H9 (cell line): ENCODE results near the gene CNNM4. TPM values are rescaled to one million over a fixed set of nuclear protein-coding genes. Genes with fewer than 3 reads are reported as not detected.

ENCODE experiments used
- DNase-seq: peaks from one replicate; pipeline ENCODE4 v3.0.0-alpha.2; 2017
- H2AFZ ChIP-seq: one replicate; pipeline ENCODE4 v1.6.1; 2013; ENCODE audit warnings: mild to moderate bottlenecking, low read length, control low read depth, moderate library complexity
- H2AK5ac ChIP-seq: 2 replicates; pipeline ENCODE4 v1.6.1; 2013; ENCODE audit warnings: low read length, control low read depth, mixed read lengths; ENCODE audit not compliant: insufficient read length
- H2BK120ac ChIP-seq: one replicate; pipeline ENCODE4 v1.6.1; 2013; ENCODE audit warnings: low read depth, mild to moderate bottlenecking, low read length, control low read depth, inconsistent platforms; ENCODE audit not compliant: poor library complexity, severe bottlenecking
- H2BK12ac ChIP-seq: 2 replicates; pipeline ENCODE4 v1.6.1; 2013; ENCODE audit warnings: low read length, control low read depth, mixed read lengths, low read depth; ENCODE audit not compliant: insufficient read length
- H2BK15ac ChIP-seq: 2 replicates; pipeline ENCODE4 v1.6.1; 2013; ENCODE audit warnings: low read depth, low read length, control low read depth
- H2BK20ac ChIP-seq: one replicate; pipeline ENCODE4 v1.6.1; 2013; ENCODE audit warnings: low read depth, mild to moderate bottlenecking, low read length, control low read depth, inconsistent platforms; ENCODE audit not compliant: poor library complexity, severe bottlenecking
- H2BK5ac ChIP-seq: 2 replicates; pipeline ENCODE4 v1.6.1; 2013; ENCODE audit warnings: low read length, control low read depth, mixed read lengths; ENCODE audit not compliant: insufficient read length
- H3K14ac ChIP-seq: 2 replicates; pipeline ENCODE4 v1.6.1; 2013; ENCODE audit warnings: low read length, control low read depth; ENCODE audit not compliant: insufficient read depth
- H3K18ac ChIP-seq: 2 replicates; pipeline ENCODE4 v1.6.1; 2013; ENCODE audit warnings: low read depth, mild to moderate bottlenecking, mixed read lengths, low read length, control low read depth; ENCODE audit not compliant: insufficient read length
- H3K23ac ChIP-seq: 2 replicates; pipeline ENCODE4 v1.6.1; 2013; ENCODE audit warnings: low read length, control low read depth, mixed read lengths, low read depth; ENCODE audit not compliant: insufficient read length
- H3K23me2 ChIP-seq: 2 replicates; pipeline ENCODE4 v1.6.1; 2013; ENCODE audit warnings: low read depth, mild to moderate bottlenecking, mixed read lengths, low read length, control low read depth; ENCODE audit not compliant: insufficient read length, poor library complexity, severe bottlenecking
- H3K27ac ChIP-seq: 2 replicates; pipeline ENCODE4 v1.5.1; 2013; ENCODE audit warnings: low read length, control low read depth, mixed read lengths, low read depth; ENCODE audit not compliant: insufficient read length
- H3K27me3 ChIP-seq: 2 replicates; pipeline ENCODE4 v1.6.1; 2013; ENCODE audit warnings: low read length, control low read depth, inconsistent platforms; ENCODE audit not compliant: insufficient read depth
- H3K4ac ChIP-seq: 2 replicates; pipeline ENCODE4 v1.6.1; 2013; ENCODE audit warnings: low read depth, mild to moderate bottlenecking, control low read depth, inconsistent platforms, low read length, moderate library complexity
- H3K4me1 ChIP-seq: 2 replicates; pipeline ENCODE4 v1.6.1; 2013; ENCODE audit warnings: low read length, control low read depth, inconsistent platforms; ENCODE audit not compliant: insufficient read depth
- H3K4me2 ChIP-seq: 2 replicates; pipeline ENCODE4 v1.6.1; 2013; ENCODE audit warnings: low read length, control low read depth, mixed read lengths; ENCODE audit not compliant: insufficient read length, insufficient read depth
- H3K56ac ChIP-seq: 2 replicates; pipeline ENCODE4 v1.6.1; 2013; ENCODE audit warnings: low read depth, mild to moderate bottlenecking, mixed read lengths, low read length, control low read depth; ENCODE audit not compliant: insufficient read length
- H3K79me1 ChIP-seq: 2 replicates; pipeline ENCODE4 v1.6.1; 2013; ENCODE audit warnings: low read depth, mild to moderate bottlenecking, moderate library complexity, low read length, control low read depth, inconsistent platforms; ENCODE audit not compliant: insufficient read depth, poor library complexity, severe bottlenecking
- H3K79me2 ChIP-seq: 2 replicates; pipeline ENCODE4 v1.6.1; 2013; ENCODE audit warnings: low read length, control low read depth, inconsistent platforms; ENCODE audit not compliant: insufficient read depth
- H3K9ac ChIP-seq: 2 replicates; pipeline ENCODE4 v1.6.1; 2013; ENCODE audit warnings: low read length, control low read depth, mixed read lengths; ENCODE audit not compliant: insufficient read length; ENCODE audit errors: extremely low read depth
- H3K9me3 ChIP-seq: one replicate; pipeline ENCODE4 v1.6.1; 2013; ENCODE audit warnings: low read depth, low read length, inconsistent platforms; ENCODE audit not compliant: control insufficient read depth
- H3T11ph ChIP-seq: one replicate; pipeline ENCODE4 v1.6.1; 2013; ENCODE audit warnings: mild to moderate bottlenecking, low read length, control low read depth, inconsistent platforms
- H4K20me1 ChIP-seq: one replicate; pipeline ENCODE4 v1.6.1; 2013; ENCODE audit not compliant: control insufficient read depth, insufficient read length, insufficient read depth
- H4K5ac ChIP-seq: 2 replicates; pipeline ENCODE4 v1.6.1; 2013; ENCODE audit warnings: low read depth, mild to moderate bottlenecking, mixed read lengths, low read length, control low read depth; ENCODE audit not compliant: insufficient read length
- H4K8ac ChIP-seq: replicated peaks from 2 replicates; pipeline ENCODE4 v1.6.1; 2013; ENCODE audit warnings: low read length, control low read depth, mixed read lengths, low read depth; ENCODE audit not compliant: insufficient read length
- H4K91ac ChIP-seq: 2 replicates; pipeline ENCODE4 v1.6.1; 2013; ENCODE audit warnings: low read depth, mild to moderate bottlenecking, moderate library complexity, mixed read lengths, low read length, control low read depth; ENCODE audit not compliant: insufficient read length
- H3K27ac Mint-ChIP-seq, 3 experiments: 2 replicates in 2 of 3; 3 replicates in 1 of 3; pipeline ENCODE4 v1.8.0; 2020 to 2021; ENCODE audit warnings: mixed read lengths in 3 of 3, mild to moderate bottlenecking in 1 of 3, moderate library complexity in 1 of 3
- H3K27me3 Mint-ChIP-seq: 2 replicates; pipeline ENCODE4 v1.8.0; 2021; ENCODE audit warnings: low read depth, mild to moderate bottlenecking, moderate library complexity, mixed read lengths
- H3K36me3 Mint-ChIP-seq, 3 experiments: 2 replicates in 2 of 3; 3 replicates in 1 of 3; pipeline ENCODE4 v1.8.0; 2020 to 2021; ENCODE audit warnings: low read depth in 3 of 3, mixed read lengths in 3 of 3; ENCODE audit not compliant: insufficient read depth in 1 of 3
- H3K4me1 Mint-ChIP-seq, 2 experiments: 2 replicates each; pipeline ENCODE4 v1.8.0; 2020; ENCODE audit warnings: mixed read lengths in 2 of 2
- H3K4me3 Mint-ChIP-seq, 2 experiments: 2 replicates in 1 of 2; 3 replicates in 1 of 2; pipeline ENCODE4 v1.8.0; 2020 to 2021; ENCODE audit warnings: mild to moderate bottlenecking in 2 of 2, mixed read lengths in 2 of 2, moderate library complexity in 1 of 2
- H3K9me3 Mint-ChIP-seq, 2 experiments: 2 replicates in 1 of 2; 3 replicates in 1 of 2; pipeline ENCODE4 v1.8.0; 2020; ENCODE audit warnings: mild to moderate bottlenecking in 2 of 2, mixed read lengths in 2 of 2, moderate library complexity in 1 of 2
- CTCF ChIP-seq: fragments of 200-600 bp; sonication (generic); conservative IDR thresholded peaks from 3 replicates; pipeline ENCODE4 v1.8.0; 2021; ENCODE audit warnings: antibody characterized with exemption, mild to moderate bottlenecking
- WGBS: extraction: QIAGEN DNeasy Blood & Tissue Kit; methylation state at CpG from one replicate; pipeline ENCODE4 v1.1.7; 2013; ENCODE audit warnings: missing lambda C conversion rate, low lambda C conversion rate, mixed read lengths; ENCODE audit not compliant: insufficient read length; ENCODE audit errors: extremely low coverage; 5-methylcytosine and 5-hydroxymethylcytosine counted together
- total RNA-seq: library from RNA; stranded (reverse); gene quantifications from 2 replicates; pipeline ENCODE4 v1.2.1, GENCODE V29; 2021

CNNM4 gene
- total RNA-seq, 1 experiment from 2014 or later = 8.5 TPM

GRCh38 chr2:96739076-96739632 lies 21.5 kb upstream of the CNNM4 start:
- Histone ChIP-seq H3K23me2 (peaks cover 6% of the 10 kb centered on the region), H2BK120ac (no peak overlapping the region), H3K14ac (no peak overlapping the region), H3K9ac (peak overlapping the region; percentile 40), H3K4ac (no peak overlapping the region), H3K56ac (no peak overlapping the region), H4K91ac (no peak overlapping the region), H3K27me3 (no peaks in the 10 kb centered on the region), H2AFZ (no peak overlapping the region), H2BK15ac (no peak overlapping the region), H4K5ac (no peak overlapping the region), H2AK5ac (no peak overlapping the region), H2BK20ac (no peak overlapping the region), H2BK12ac (no peak overlapping the region), H3K79me1 (no peaks in the 10 kb centered on the region), H3K4me1 (no peaks in the 10 kb centered on the region; the same call in 1 of the 2 replicates), H3K23ac (no peak overlapping the region), H3T11ph (no peak overlapping the region), H3K4me2 (peak overlapping the region; percentile 88), H4K20me1 (no peaks in the 10 kb centered on the region), H3K27ac (no peak overlapping the region), H2BK5ac (no peak overlapping the region), H3K18ac (no peak overlapping the region), H3K9me3 (no peaks in the 10 kb centered on the region), H4K8ac (no peak overlapping the region), H3K79me2 (peaks cover 6% of the 10 kb centered on the region; the same call in 1 of the 2 replicates)
- Mint-ChIP-seq H3K4me1 (peaks cover 10 to 11% of the 10 kb centered on the region in 2 experiments), H3K27ac (peak overlapping the region; percentile 74 to 99 (median 95); a peak in 6 of 7 replicates), H3K4me3 (peak overlapping the region; percentile 97 to 99), H3K27me3 (no peaks in the 10 kb centered on the region), H3K36me3 (peaks cover 9 to 39% (median 32%) of the 10 kb centered on the region in 3 experiments; a peak in 6 of 7 replicates), H3K9me3 (no peaks in the 10 kb centered on the region)
- WGBS = no CpG with 5 or more reads among the region's 4 CpGs
- TF ChIP-seq CTCF = no peak
- DNase-seq = no peak
